ENCODE measurements around the gene PIGR. TPM values are rescaled to one million over a fixed set of nuclear protein-coding genes. Genes with fewer than 3 reads are reported as not detected.

Gene PIGR
- total RNA-seq: not detected in 2 replicates

DNA sequence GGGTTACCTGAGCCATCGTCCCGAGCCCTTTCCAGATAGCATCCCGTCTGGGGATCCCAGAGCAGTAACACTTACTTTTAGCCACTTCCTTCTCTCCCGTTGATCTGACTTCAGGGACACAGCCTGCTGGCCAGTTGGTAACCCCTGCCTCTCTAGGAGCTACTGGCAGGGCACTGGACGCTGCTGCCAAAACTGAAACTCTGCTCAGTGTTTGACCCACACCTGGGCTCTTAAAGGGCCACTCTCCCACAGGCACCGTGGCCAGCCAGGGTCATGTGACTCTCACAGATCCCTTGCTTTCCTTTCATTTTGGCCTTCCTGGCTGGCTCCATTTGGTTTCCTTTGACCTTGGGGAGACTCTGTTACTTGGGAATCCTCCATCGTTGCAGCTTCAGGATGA lies at the start of gene PIGR:
Gene PIGR, minus strand, starts transcription at position 206 of the 400 bp plus-strand sequence. CDS start 5,935 bp downstream, outside the sequence.

DNA sequence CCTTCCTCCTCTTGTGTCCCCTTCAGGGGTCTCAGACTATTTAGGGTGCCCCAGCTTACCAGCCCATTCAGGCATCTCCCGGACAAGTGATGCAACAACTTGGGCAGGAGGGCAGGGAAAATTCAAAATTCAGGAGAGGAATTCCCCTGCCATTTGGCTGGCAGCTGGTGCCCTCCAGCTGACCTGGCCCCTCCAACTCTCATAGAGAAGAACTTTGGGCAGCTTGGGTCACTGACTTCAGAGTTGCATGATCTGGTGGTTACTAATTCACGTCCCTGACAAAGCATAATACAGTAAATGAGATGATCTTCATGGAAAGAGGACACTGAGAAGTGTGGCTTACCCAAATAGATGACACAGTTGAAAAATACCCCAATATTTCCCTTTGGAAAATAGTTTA lies 24.2 kb upstream of the PIGR start, which contains the start of gene FCAMR:
Gene FCAMR, minus strand, starts transcription at position 15 of the 400 bp plus-strand sequence. CDS start 335 bp downstream, outside the sequence.

GRCh38 chr1:206921772-206922265 lies 24.4 kb downstream of the PIGR start, which contains the start of gene FCMR:
Gene FCMR (minus strand): TSS chr1:206921941. CDS start chr1:206921854, 87 bp downstream.

GRCh38 chr1:206897175-206897574 lies 49.1 kb downstream of the PIGR start, which contains the start of gene IL24:
Gene IL24 (plus strand): TSS chr1:206897443. CDS start chr1:206897833, 390 bp downstream.

Other genes starting within 250 kb of the PIGR start
- gene IL19, start 175.7 kb downstream of the PIGR start, total RNA-seq: not detected in 2 replicates
- gene IL10, start 174.0 kb downstream of the PIGR start, total RNA-seq: not detected in 2 replicates
- gene IL20, start 80.8 kb downstream of the PIGR start, total RNA-seq: not detected in 2 replicates
- gene IL24, start 49.0 kb downstream of the PIGR start, total RNA-seq: not detected in 2 replicates
- not detected in 2 replicates for gene FCMR, start 24.5 kb downstream of the PIGR start, total RNA-seq
- not detected in 2 replicates for gene FCAMR, start 24.0 kb upstream of the PIGR start, total RNA-seq
- 0.05 TPM in 1 of 2 replicates, not detected in the other for gene C1orf116, start 86.3 kb upstream of the PIGR start, total RNA-seq
- 8.6 and 11.8 TPM in 2 replicates for gene YOD1, start 104.7 kb upstream of the PIGR start, total RNA-seq
- gene PFKFB2, start 106.8 kb upstream of the PIGR start, total RNA-seq: 6.7 and 9.8 TPM in 2 replicates
- not detected in 2 replicates for gene C4BPB, start 142.4 kb upstream of the PIGR start, total RNA-seq
- gene C4BPA, start 157.8 kb upstream of the PIGR start, total RNA-seq: not detected in 2 replicates

All from smooth muscle cell of the umbilical artery (primary cell).